Activated naive CD8-positive, alpha-beta T cell treated with anti-CD3 and anti-CD28 coated beads, Interleukin-2, amount 10 ng/mL, durations not matched to agents 7 days and 5 days (primary cell): ENCODE results near the gene GGNBP2. TPM values are rescaled to one million over a fixed set of nuclear protein-coding genes. Genes with fewer than 3 reads are reported as not detected.

ENCODE experiments used
- ATAC-seq: fragments of 150-1000 bp; cut with Tn5 transposase; one replicate; pipeline ENCODE4 v1.10.0; 2021; ENCODE audit warnings: low read depth, moderate library complexity
- POLR2A ChIA-PET: fragments of 350-600 bp; sonication (Branson Sonifier 250); formaldehyde crosslinking; loops from one replicate; lab custom pipeline; 2021; ENCODE audit warnings: antibody characterized with exemption; lab: Charles Lee
- DNase-seq: peaks from one replicate; pipeline ENCODE4 v3.0.0; 2021
- H3K27ac Mint-ChIP-seq: one replicate; pipeline ENCODE4 v1.8.0; 2022; ENCODE audit warnings: mild to moderate bottlenecking, mixed read lengths
- H3K27me3 Mint-ChIP-seq: one replicate; pipeline ENCODE4 v1.8.0; 2022; ENCODE audit warnings: mild to moderate bottlenecking, moderate library complexity, mixed read lengths
- H3K36me3 Mint-ChIP-seq: one replicate; pipeline ENCODE4 v1.8.0; 2021; ENCODE audit warnings: mild to moderate bottlenecking, mixed read lengths
- H3K4me1 Mint-ChIP-seq: one replicate; pipeline ENCODE4 v1.8.0; 2021; ENCODE audit warnings: mixed read lengths
- H3K4me3 Mint-ChIP-seq: one replicate; pipeline ENCODE4 v1.8.0; 2022; ENCODE audit warnings: mild to moderate bottlenecking, moderate library complexity, mixed read lengths
- H3K9me3 Mint-ChIP-seq: one replicate; pipeline ENCODE4 v1.8.0; 2021; ENCODE audit warnings: mixed read lengths
- total RNA-seq, 2 experiments: library from RNA; stranded (reverse); gene quantifications; one replicate each; pipeline ENCODE4 v1.2.3, GENCODE V29; 2021

GGNBP2 gene
- total RNA-seq, 2 experiments from 2014 or later = 134 to 136 TPM

- POLR2A ChIA-PET = interaction anchor here (0.7 kb wide), 1 partner anchor 348 kb away, joined by 6 read pairs; no protein-coding TSS in a partner anchor
- no peaks in the 10 kb centered on the region for H3K27me3 Mint-ChIP-seq
- DNase-seq (no peak), ATAC-seq (no peak)
- H3K27ac Mint-ChIP-seq = no peak overlapping the region
- no peaks in the 10 kb centered on the region for H3K36me3 Mint-ChIP-seq
- no peak overlapping the region for H3K4me3 Mint-ChIP-seq
- H3K4me1 Mint-ChIP-seq = peaks cover 4% of the 10 kb centered on the region
- no peaks in the 10 kb centered on the region for H3K9me3 Mint-ChIP-seq
Measured at GRCh38 chr17:36616061-36617029, 71.6 kb downstream of the GGNBP2 start.

- no peak overlapping the region for H3K27ac Mint-ChIP-seq
- POLR2A ChIA-PET = no interaction called here
- H3K27me3 Mint-ChIP-seq = no peaks in the 10 kb centered on the region
- peaks cover 4% of the 10 kb centered on the region for H3K4me1 Mint-ChIP-seq
- H3K9me3 Mint-ChIP-seq = no peaks in the 10 kb centered on the region
- ATAC-seq (no peak), DNase-seq (no peak)
- no peaks in the 10 kb centered on the region for H3K36me3 Mint-ChIP-seq
- no peak overlapping the region for H3K4me3 Mint-ChIP-seq
Measured at GRCh38 chr17:36617773-36618172, 73.1 kb downstream of the GGNBP2 start.

DNA sequence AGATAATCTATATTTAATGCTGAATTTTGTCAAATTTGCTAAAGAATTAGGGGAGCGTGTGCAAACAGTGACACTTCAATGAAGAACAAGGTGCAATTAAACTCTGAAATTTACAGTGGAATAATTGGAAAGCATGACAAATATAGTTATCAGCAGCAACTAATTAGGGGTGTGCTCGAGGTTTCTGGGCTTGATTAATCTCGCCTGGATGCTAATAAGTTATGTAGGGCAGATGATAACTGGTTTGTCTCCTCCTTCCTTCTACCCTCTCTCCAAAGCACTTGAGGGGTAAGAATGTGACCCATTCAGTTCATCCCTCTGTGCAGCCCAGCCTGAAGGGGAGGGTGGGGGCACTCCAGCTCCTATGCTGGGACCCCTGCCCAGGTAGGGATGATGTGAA lies 78.6 kb downstream of the GGNBP2 start:
- ATAC-seq (no peak), DNase-seq (no peak)
- Mint-ChIP-seq H3K4me1 (peaks cover 2% of the 10 kb centered on the region), H3K36me3 (no peaks in the 10 kb centered on the region), H3K9me3 (no peaks in the 10 kb centered on the region), H3K4me3 (no peak overlapping the region), H3K27ac (no peak overlapping the region), H3K27me3 (no peaks in the 10 kb centered on the region)
- POLR2A ChIA-PET = no interaction called here

DNA sequence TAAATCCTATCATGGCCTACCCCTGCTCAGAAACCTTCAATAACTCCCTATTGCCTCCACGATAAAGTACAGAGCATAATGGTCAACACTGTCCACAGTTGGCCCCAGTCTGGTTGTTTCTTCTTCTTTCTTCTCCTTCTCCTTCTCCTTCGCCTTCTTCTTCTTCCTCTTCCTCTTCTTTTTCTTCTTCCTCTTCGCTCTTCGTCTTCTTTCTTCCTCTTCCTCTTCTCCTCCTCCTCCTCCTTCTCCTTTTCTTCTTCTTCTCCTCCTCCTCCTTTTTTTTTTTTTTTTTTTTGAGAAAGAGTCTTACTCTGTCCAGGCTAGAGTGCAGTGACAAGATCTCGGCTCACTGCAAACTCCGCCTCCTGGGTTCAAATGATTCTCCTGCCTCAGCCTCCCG lies 80.5 kb downstream of the GGNBP2 start:
- POLR2A ChIA-PET = no interaction called here
- no peak overlapping the region for H3K27ac Mint-ChIP-seq
- ATAC-seq (no peak), DNase-seq (no peak)
- no peaks in the 10 kb centered on the region for H3K36me3 Mint-ChIP-seq
- no peaks in the 10 kb centered on the region for H3K27me3 Mint-ChIP-seq
- no peaks in the 10 kb centered on the region for H3K9me3 Mint-ChIP-seq
- H3K4me3 Mint-ChIP-seq = no peak overlapping the region
- H3K4me1 Mint-ChIP-seq = peaks cover 2% of the 10 kb centered on the region

GRCh38 chr17:36627101-36627500 lies 82.4 kb downstream of the GGNBP2 start:
- no peaks in the 10 kb centered on the region for H3K9me3 Mint-ChIP-seq
- DNase-seq = no peak
- no peaks in the 10 kb centered on the region for H3K27me3 Mint-ChIP-seq
- no peak for ATAC-seq
- no peaks in the 10 kb centered on the region for H3K36me3 Mint-ChIP-seq
- no peak overlapping the region for H3K4me3 Mint-ChIP-seq
- POLR2A ChIA-PET = no interaction called here
- no peak overlapping the region for H3K27ac Mint-ChIP-seq
- no peaks in the 10 kb centered on the region for H3K4me1 Mint-ChIP-seq

DNA sequence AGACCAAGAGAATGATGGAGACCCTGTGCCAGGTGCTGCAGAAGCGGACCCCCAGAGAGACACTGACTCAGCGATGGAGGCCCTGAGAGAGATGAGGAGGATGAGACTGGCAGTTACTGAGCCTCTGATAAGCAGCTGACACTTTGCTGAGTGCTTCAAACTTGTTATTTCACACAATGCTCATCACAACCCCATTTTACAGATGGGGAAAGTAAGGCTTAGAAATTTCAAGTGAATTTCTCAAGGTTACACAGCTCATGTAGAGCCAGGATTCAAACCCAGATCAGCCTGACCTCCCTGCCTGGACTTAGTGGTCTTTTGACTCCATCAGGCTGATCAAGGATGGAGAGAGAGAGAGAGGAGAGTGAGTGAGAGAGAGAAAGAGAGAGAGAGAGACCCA lies 83.9 kb downstream of the GGNBP2 start:
- ATAC-seq (no peak), DNase-seq (no peak)
- no peaks in the 10 kb centered on the region for H3K36me3 Mint-ChIP-seq
- no peaks in the 10 kb centered on the region for H3K4me1 Mint-ChIP-seq
- POLR2A ChIA-PET = interaction anchor here (0.9 kb wide), 1 partner anchor 26 kb away, joined by 3 read pairs; no protein-coding TSS in a partner anchor
- H3K27me3 Mint-ChIP-seq = no peaks in the 10 kb centered on the region
- no peaks in the 10 kb centered on the region for H3K9me3 Mint-ChIP-seq
- H3K27ac Mint-ChIP-seq = no peak overlapping the region
- no peak overlapping the region for H3K4me3 Mint-ChIP-seq

DNA sequence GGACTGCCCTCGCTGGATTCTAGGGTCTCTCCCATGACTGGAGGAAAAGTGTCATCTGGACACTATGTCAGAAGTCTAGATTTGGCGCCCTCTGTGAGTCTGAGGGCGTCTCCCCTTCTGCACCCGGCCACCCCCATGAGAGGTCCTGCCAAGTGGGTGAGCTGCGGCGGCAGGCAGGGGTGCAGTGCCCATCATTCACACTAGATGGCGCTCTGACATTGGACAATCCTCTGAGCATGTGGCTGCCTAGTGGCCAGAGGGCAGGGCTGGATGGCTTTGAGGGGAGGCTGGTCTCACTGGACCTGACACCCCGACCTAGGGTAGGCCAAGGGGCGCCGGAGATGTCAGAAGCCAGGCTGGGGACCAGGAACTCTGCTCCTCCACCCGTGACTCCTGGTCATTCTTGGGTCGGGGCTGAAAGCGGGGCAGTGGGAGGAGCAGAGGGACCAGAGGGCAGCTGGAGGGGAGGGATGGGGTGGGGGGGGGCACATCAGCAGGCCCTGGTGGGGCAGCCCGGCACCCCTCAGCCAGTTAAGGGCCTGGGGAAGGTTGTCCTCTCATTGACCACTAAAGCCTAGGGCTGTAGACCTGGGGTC lies 84.6 kb downstream of the GGNBP2 start:
- H3K27me3 Mint-ChIP-seq = no peaks in the 10 kb centered on the region
- ATAC-seq (peak; percentile 80), DNase-seq (peak; percentile 84)
- H3K27ac Mint-ChIP-seq = no peak overlapping the region
- H3K4me3 Mint-ChIP-seq = no peak overlapping the region
- POLR2A ChIA-PET = no interaction called here
- H3K4me1 Mint-ChIP-seq = no peaks in the 10 kb centered on the region
- H3K9me3 Mint-ChIP-seq = no peaks in the 10 kb centered on the region
- H3K36me3 Mint-ChIP-seq = no peaks in the 10 kb centered on the region

DNA sequence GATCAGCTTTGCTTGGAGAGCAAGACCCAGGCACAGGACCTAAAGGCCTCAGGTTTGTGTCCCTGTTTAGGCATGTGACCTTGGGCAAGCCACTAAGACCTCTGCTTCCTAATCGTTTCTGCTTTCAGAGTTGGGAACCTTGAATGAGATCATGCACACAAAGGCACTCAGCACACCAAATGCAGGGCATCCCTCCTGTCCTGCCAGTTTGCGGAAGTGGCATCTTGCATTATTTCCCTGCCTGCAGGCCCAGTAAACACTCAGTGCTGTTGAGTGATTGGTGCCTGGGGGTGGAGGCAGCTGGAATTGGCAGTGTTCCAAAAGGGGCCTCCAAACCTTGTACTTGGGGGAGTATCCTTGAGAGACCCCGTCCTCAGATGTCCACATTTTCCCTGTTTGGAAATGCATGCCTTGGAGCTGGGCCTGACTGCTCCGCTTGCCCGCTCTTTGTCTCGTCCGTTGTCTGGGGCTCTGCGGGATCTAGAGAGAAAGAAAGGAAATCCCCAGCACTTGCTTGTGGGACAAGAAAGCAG lies 85.3 kb downstream of the GGNBP2 start:
- Mint-ChIP-seq H3K4me1 (no peaks in the 10 kb centered on the region), H3K27me3 (no peaks in the 10 kb centered on the region), H3K27ac (no peak overlapping the region), H3K4me3 (no peak overlapping the region), H3K9me3 (no peaks in the 10 kb centered on the region), H3K36me3 (no peaks in the 10 kb centered on the region)
- ATAC-seq (no peak), DNase-seq (no peak)
- POLR2A ChIA-PET = no interaction called here

- Mint-ChIP-seq H3K9me3 (no peaks in the 10 kb centered on the region), H3K4me1 (no peaks in the 10 kb centered on the region), H3K27me3 (no peaks in the 10 kb centered on the region), H3K36me3 (no peaks in the 10 kb centered on the region), H3K27ac (no peak overlapping the region), H3K4me3 (no peak overlapping the region)
- no peak for ATAC-seq
- POLR2A ChIA-PET = no interaction called here
- no peak for DNase-seq
Measured at GRCh38 chr17:36631022-36631421, 86.3 kb downstream of the GGNBP2 start.

DNA sequence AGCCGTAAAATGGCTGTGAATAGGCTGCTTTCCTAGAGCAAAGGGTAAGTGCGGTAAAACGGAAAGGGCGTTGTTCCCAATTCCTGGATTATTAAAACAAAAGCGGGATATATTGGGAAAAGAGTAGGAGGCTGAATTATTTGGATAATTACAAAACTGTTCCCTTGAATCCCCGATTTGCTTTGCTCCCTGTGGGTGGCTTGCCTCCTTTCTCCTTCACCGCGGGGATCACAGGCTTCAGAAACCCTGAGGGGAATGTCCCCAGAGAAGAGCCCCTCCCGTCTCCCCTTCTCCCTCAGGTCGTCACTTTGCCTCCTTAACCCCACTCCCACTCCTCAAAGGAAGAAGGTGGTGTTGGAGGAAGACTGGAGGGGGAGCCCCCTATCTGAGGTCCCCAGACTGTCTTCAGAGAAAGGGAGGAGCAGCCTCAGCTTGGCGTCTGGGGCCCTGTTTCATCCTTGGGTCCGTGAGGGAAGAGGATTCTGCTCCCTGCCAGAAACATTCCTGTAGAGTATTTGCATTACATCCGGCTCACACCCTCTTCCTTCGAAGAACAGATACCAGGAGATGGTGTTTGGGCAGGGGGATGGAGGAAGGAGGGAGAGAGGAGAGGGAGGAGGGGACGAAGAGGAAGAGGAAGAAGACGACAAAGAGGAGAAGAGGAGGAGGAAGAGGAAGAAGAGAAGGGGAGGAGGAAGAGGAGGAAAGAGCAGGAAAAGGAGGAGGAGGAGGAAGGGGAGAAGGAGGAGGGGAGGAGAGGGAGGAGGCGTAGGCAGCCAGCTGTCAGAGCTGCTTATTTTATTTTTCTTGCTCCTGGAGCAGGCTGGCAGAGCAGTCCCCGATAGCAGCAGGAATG lies 88.4 kb downstream of the GGNBP2 start:
- POLR2A ChIA-PET = no interaction called here
- Mint-ChIP-seq H3K4me3 (no peak overlapping the region), H3K4me1 (no peaks in the 10 kb centered on the region), H3K36me3 (no peaks in the 10 kb centered on the region), H3K27me3 (peaks cover 3% of the 10 kb centered on the region), H3K9me3 (no peaks in the 10 kb centered on the region), H3K27ac (no peak overlapping the region)
- ATAC-seq (no peak), DNase-seq (no peak)

Other genes with a start within 250 kb of the GGNBP2 start
- not detected for gene TBC1D3G, start 221.0 kb upstream of the GGNBP2 start, total RNA-seq
- 1 to 10 TPM in 1 of 2 experiments, not detected in 1; 2.6 TPM for gene TBC1D3H, start 156.5 kb upstream of the GGNBP2 start, total RNA-seq
- 10 to 100 TPM; 48.4 to 48.8 TPM for gene ZNHIT3, start 58.2 kb upstream of the GGNBP2 start, total RNA-seq
- 100 to 1,000 TPM; 113 to 117 TPM for gene MYO19, start 10.1 kb upstream of the GGNBP2 start, total RNA-seq
- gene PIGW, start 9.9 kb upstream of the GGNBP2 start, total RNA-seq = 10 to 100 TPM in 1 of 2 experiments, 1 to 10 TPM in 1; 8.6 to 11.1 TPM
- 1 to 10 TPM; 4.7 to 4.8 TPM for gene DHRS11, start 47.0 kb downstream of the GGNBP2 start, total RNA-seq
- 1 to 10 TPM; 9.0 to 9.4 TPM for gene MRM1, start 56.7 kb downstream of the GGNBP2 start, total RNA-seq